HG03457 (cell line): ENCODE results near the gene FOXK2.

Experiments
- ATAC-seq: cut with Tn5 transposase; IDR thresholded peaks from one replicate; pipeline ENCODE4 v1.9.1; 2021; ENCODE audit warnings: moderate number of reproducible peaks; ENCODE audit not compliant: unreplicated experiment

The FOXK2 gene

GRCh38 chr17:82586576-82587233, 67.2 kb downstream of the FOXK2 start:
- no peak for ATAC-seq

GRCh38 chr17:82587234-82588086, 67.9 kb downstream of the FOXK2 start:
- no peak for ATAC-seq

GRCh38 chr17:82588266-82589175, 69.0 kb downstream of the FOXK2 start:
- ATAC-seq: no peak

GRCh38 chr17:82589851-82590180, 70.3 kb downstream of the FOXK2 start:
- no peak for ATAC-seq

- no peak for ATAC-seq
Observed at GRCh38 chr17:82590216-82590615, 70.7 kb downstream of the FOXK2 start.

- ATAC-seq: no peak
Observed at GRCh38 chr17:82590881-82591539, 71.5 kb downstream of the FOXK2 start.

- no peak for ATAC-seq
Observed at GRCh38 chr17:82592289-82592766, 72.8 kb downstream of the FOXK2 start.

GRCh38 chr17:82592767-82593589, 73.4 kb downstream of the FOXK2 start:
- no peak for ATAC-seq

- no peak for ATAC-seq
Observed at GRCh38 chr17:82593590-82594087, 74.1 kb downstream of the FOXK2 start.

GRCh38 chr17:82594571-82594970, 75.0 kb downstream of the FOXK2 start:
- ATAC-seq: no peak

GRCh38 chr17:82595893-82596292, 76.4 kb downstream of the FOXK2 start:
- no peak for ATAC-seq

- no peak for ATAC-seq
Observed at GRCh38 chr17:82596296-82596695, 76.8 kb downstream of the FOXK2 start.

GRCh38 chr17:82596837-82597672, 77.5 kb downstream of the FOXK2 start:
- ATAC-seq: no peak

GRCh38 chr17:82598256-82599119, 79.0 kb downstream of the FOXK2 start:
- ATAC-seq: no peak

- no peak for ATAC-seq
Observed at GRCh38 chr17:82599674-82600661, 80.4 kb downstream of the FOXK2 start.

GRCh38 chr17:82600731-82601446, 81.4 kb downstream of the FOXK2 start:
- ATAC-seq: no peak
